Activated CD8-positive, alpha-beta memory T cell treated with anti-CD3 and anti-CD28 coated beads for 48 hours (primary cell): ENCODE results near the gene SFRP5.

Experiments
- DNase-seq, 3 experiments: peaks; one replicate each; pipeline ENCODE4 v3.0.0-alpha.2; 2020; ENCODE audit warnings: low read depth in 2 of 3, low spot score in 2 of 3

Gene SFRP5

DNA sequence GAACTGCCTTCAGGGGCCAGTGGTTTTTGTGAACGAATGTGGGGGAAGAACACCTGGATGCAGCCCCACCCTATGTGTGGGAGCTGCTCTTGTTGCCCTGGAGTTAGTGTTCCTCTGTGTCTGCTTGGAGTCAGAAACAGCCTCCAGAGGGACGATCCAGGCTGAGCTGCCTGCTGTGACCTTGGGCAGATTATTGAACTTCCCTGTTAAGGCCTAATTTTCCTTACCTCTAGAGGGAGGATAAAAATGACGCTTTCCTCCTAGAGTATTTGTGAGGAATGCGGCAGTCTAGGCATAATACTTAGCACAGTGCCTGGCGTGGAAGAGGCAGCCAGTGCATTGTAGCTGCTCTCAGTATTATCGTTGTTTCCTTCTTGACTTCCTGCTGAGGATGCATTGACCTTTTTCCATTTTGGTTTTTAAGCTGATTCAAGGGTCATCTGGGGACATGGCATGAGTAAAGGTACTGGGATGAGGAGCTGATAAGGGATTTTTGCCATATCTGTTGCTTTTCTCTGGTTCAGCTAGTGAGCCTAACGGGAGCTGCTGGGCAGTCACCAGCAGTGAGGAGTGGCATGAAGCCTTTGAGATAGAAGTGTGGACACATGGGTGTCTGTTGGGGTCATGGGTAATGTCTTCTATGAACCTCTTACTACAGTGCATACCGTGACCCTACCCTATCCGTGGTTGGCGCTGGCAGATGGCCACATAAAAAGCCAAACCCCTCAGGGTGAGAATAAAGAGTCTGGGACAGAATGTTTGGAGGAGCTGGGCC lies 28.4 kb downstream of the SFRP5 start:
- no peak for DNase-seq

- no peak for DNase-seq
These were observed 31.2 kb downstream of the SFRP5 start for GRCh38 chr10:97740613-97741012.

- no peak for DNase-seq
These were observed 33.2 kb downstream of the SFRP5 start for GRCh38 chr10:97738616-97739015.

DNA sequence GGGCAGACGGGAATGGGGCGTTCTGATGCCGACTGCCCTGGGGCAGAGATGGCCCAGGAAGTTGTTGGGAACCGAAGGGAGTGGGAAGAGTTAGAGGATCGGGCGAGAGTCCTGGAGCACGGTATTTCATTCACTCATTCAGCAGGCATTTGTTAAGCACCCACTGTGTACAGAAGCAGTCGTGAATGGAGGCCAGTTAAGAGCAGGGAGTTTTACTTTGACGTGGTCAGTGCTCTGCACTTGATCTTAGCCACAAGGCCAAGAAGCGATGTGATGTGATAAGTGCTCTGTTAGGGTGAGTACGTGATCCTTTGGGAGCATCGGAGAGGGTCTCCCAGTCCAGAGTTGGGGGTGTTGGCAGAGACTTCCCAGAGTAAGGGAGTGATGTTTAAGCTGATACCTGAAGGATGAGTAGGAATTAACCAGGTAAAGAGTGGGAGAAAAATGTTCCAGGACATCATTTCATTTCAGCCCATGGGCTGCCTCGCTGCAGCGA lies 34.0 kb downstream of the SFRP5 start:
- no peak for DNase-seq

GRCh38 chr10:97736902-97737769 lies 34.7 kb downstream of the SFRP5 start, which contains the start of gene ZFYVE27:
Gene ZFYVE27 (plus strand): TSS chr10:97737128. CDS start chr10:97738478, 1,350 bp downstream.
- peak; percentile 96 to 97 (median 96) for DNase-seq

- no peak for DNase-seq
These were observed 35.3 kb downstream of the SFRP5 start for GRCh38 chr10:97736403-97736901.

GRCh38 chr10:97734021-97734420 lies 37.8 kb downstream of the SFRP5 start:
- no peak for DNase-seq

GRCh38 chr10:97733256-97733655 lies 38.5 kb downstream of the SFRP5 start:
- no peak for DNase-seq

- no peak for DNase-seq
These were observed 39.8 kb downstream of the SFRP5 start for GRCh38 chr10:97732052-97732359.

DNA sequence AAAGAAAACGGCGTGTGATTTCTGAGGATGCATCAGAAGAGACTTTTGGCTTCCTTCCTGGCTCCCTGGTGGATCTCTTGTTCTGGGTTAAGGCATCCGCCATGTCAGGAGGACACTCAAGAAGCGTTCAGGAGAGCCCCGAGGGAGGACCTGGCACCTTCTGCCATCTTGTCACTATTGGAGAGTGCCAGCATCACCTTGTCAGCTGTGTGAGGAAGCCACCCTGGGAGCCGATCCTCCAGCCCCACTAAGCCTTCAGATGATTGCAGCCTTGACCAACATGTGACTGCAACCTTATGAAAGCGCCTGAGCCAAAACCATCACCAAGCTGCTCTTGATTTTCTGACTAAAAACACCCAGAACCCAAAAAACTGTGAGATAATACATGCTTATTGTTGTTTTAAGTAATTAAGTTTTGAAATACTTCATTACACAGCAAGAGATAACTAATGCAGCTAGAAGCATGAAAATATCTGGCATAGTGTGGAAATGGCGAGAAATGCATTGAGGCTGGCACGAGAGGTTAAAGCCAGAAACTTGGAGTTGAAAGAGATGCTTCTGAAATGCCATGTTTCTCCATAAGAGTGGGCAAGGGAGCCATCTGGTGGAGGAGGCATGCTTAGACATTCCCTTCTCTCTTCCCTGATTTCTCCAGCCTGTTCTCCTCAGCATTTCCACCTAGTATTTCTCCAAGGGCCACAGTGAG lies 40.3 kb downstream of the SFRP5 start:
- no peak for DNase-seq

DNA sequence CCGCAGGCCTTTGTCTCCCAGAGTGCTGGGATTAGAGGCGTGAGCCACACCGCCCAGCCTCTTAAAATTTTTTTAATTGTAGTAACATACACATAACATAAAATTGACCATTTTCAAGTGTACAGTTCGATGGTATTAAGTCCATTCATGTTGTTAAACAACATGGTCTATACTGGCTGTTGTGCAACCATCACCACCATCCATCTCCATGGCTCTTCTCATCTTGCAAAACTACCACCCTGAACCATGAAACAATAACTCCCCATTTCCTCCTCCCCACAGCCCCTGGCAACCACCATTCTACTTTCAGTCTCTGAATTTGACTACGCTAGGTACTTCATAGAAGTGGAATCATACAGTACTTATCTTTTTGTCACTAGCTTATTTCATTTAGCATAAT lies 42.8 kb downstream of the SFRP5 start:
- no peak for DNase-seq

- DNase-seq = no peak
These were observed 45.1 kb downstream of the SFRP5 start for GRCh38 chr10:97726636-97727178.

- DNase-seq = no peak
These were observed 47.4 kb downstream of the SFRP5 start for GRCh38 chr10:97724341-97724941.

GRCh38 chr10:97723001-97723400 lies 48.8 kb downstream of the SFRP5 start:
- DNase-seq = no peak

- no peak for DNase-seq
These were observed 49.7 kb downstream of the SFRP5 start for GRCh38 chr10:97721871-97722780.

GRCh38 chr10:97719602-97720001 lies 52.2 kb downstream of the SFRP5 start:
- no peak for DNase-seq

DNA sequence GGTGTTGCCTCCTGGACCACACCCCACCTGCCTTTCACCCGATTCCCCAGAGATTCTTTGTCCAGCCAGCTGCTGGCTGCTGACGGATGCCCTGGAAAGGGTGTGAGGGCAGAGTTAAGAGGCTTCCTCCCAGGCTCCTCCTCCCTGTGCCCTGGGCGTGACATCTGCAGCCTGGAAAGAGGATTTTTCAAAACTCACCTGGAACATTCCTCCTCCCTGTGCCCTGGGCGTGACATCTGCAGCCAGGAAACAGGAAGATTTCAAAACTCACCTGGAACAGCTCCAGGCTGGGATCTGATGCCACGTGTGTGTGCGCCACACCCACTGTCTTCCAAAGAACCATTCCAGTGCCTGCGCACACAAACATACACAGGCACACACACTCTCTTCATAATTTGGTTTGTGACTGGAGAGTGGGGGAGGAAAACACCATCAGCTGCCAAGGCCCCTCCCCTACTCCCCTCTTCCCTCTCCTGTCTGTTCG lies 53.1 kb downstream of the SFRP5 start:
- no peak for DNase-seq

GRCh38 chr10:97718178-97718577 lies 53.6 kb downstream of the SFRP5 start:
- no peak for DNase-seq

DNA sequence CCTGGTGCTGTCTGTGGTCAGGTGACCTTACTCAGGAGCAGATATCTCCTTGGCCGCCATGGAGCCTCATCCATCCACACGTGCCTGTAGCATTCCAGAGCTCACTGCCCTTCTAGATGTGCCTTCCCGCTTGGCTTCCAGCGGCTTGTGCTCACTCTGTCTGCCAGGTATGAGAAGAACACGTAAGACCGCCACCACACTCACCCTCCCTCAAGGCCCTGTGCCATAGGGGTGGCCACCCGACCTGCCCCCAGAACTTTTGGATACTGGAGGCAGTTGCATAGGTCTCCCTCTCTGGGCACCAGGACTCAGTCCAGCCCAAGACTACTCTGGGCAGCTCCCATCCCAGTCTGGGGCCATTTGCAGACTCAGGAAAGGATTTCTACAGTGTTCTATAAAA lies 54.2 kb downstream of the SFRP5 start:
- no peak for DNase-seq
